HepG2 (cell line): ENCODE data around the gene TRIM8. TPM values are rescaled to one million over a fixed set of nuclear protein-coding genes. Genes with fewer than 3 reads are reported as not detected.

Source experiments
- CBX2 ChIP-seq, 2 experiments: fragments of 200-600 bp in 1 of 2; sonication (generic); formaldehyde crosslinking in 1 of 2; IDR thresholded peaks; 2 replicates each; pipeline versions ENCODE4 v1.7.0 to v1.8.1; 2018 to 2022; ENCODE audit warnings: low read depth in 2 of 2, low read length in 1 of 2, mild to moderate bottlenecking in 1 of 2, missing genetic modification reagents in 1 of 2
- ISL2 ChIP-seq: sonication (generic); formaldehyde crosslinking; IDR thresholded peaks from 2 replicates; pipeline ENCODE4 v1.5.0; 2020; ENCODE audit warnings: missing genetic modification reagents
- LCORL ChIP-seq, 2 experiments: fragments of 450-650 bp in 1 of 2; sonication (generic) in 1 of 2; formaldehyde crosslinking in 1 of 2; IDR thresholded peaks; 2 replicates each; pipeline versions ENCODE4 v1.5.0 to v1.6.1; 2017 to 2020; ENCODE audit warnings: antibody characterized with exemption in 1 of 2, missing genetic modification reagents in 1 of 2
- MBD4 ChIP-seq: IDR thresholded peaks from 2 replicates; pipeline ENCODE4 v1.6.1; 2012; ENCODE audit warnings: low read length, inconsistent platforms, borderline replicate concordance
- NR2F2 ChIP-seq: IDR thresholded peaks from 2 replicates; pipeline ENCODE4 v1.6.1; 2012; ENCODE audit warnings: low read depth, inconsistent platforms, borderline replicate concordance
- REXO4 ChIP-seq: sonication (generic); formaldehyde crosslinking; IDR thresholded peaks from 2 replicates; pipeline ENCODE4 v1.8.0; 2022; ENCODE audit warnings: missing genetic modification reagents, mild to moderate bottlenecking, borderline replicate concordance
- SP1 ChIP-seq, 2 experiments: fragments of 450-650 bp in 1 of 2; sonication (generic) in 1 of 2; formaldehyde crosslinking in 1 of 2; IDR thresholded peaks; 2 replicates each; pipeline versions ENCODE4 v1.4.0 to v1.6.1; 2016 to 2020; ENCODE audit warnings: missing genetic modification reagents in 1 of 2
- STAG1 ChIP-seq: sonication (generic); formaldehyde crosslinking; IDR thresholded peaks from 2 replicates; pipeline ENCODE4 v1.4.0; 2020; ENCODE audit warnings: missing genetic modification reagents
- TARDBP ChIP-seq: sonication (generic); formaldehyde crosslinking; IDR thresholded peaks from 2 replicates; pipeline ENCODE4 v1.8.0; 2022; ENCODE audit warnings: mild to moderate bottlenecking, missing genetic modification reagents
- ZNF101 ChIP-seq: sonication (generic); formaldehyde crosslinking; IDR thresholded peaks from 2 replicates; pipeline ENCODE4 v1.4.0; 2020; ENCODE audit warnings: mild to moderate bottlenecking, low read depth, missing genetic modification reagents, borderline replicate concordance
- ZNF501 ChIP-seq: sonication (generic); formaldehyde crosslinking; IDR thresholded peaks from 2 replicates; pipeline ENCODE4 v1.5.1; 2020; ENCODE audit warnings: mild to moderate bottlenecking, moderate library complexity, missing genetic modification reagents
- polyA plus RNA-seq, 8 experiments: library from polyadenylated mRNA; depleted of rRNA in 3 of 8; stranded (reverse) in 7 of 8; unstranded in 1 of 8; fragments of >200 nt; fragmentation: Illumina TruSeq in 4 of 8; extraction: Trizol in 4 of 8; gene quantifications; 2 replicates each; pipeline versions ENCODE4 v1.2.1 to v1.2.3, GENCODE V29; 2011 to 2016; ENCODE audit warnings: low read depth in 4 of 8, missing spikeins in 1 of 8, mixed read lengths in 1 of 8; ENCODE audit not compliant: insufficient read depth in 1 of 8
- total RNA-seq, 5 experiments: library from RNA; depleted of rRNA; stranded (reverse); fragments of >200 nt; fragmentation: Illumina TruSeq; extraction: Trizol; gene quantifications; 2 replicates each; pipeline ENCODE4 v1.2.3, GENCODE V29; 2016; ENCODE audit warnings: low read depth in 1 of 5
- TF ChIP-seq, protein P1 (sequence below): sonication (generic); formaldehyde crosslinking; IDR thresholded peaks from 2 replicates; pipeline ENCODE4 v1.9.0; 2021; ENCODE audit warnings: missing genetic modification reagents, mild to moderate bottlenecking, borderline replicate concordance
- TF ChIP-seq, protein P2 (sequence below): sonication (generic); formaldehyde crosslinking; IDR thresholded peaks from 2 replicates; pipeline ENCODE4 v1.4.0; 2020; ENCODE audit warnings: mild to moderate bottlenecking, low read depth, missing genetic modification reagents
- TF ChIP-seq, protein P3 (sequence below): sonication (generic); formaldehyde crosslinking; IDR thresholded peaks from 2 replicates; pipeline ENCODE4 v1.5.1; 2020; ENCODE audit warnings: missing genetic modification reagents, mild to moderate bottlenecking, borderline replicate concordance
- TF ChIP-seq, protein P4 (sequence below): sonication (generic); formaldehyde crosslinking; conservative IDR thresholded peaks from 2 replicates; pipeline ENCODE4 v1.4.0; 2020; ENCODE audit warnings: missing genetic modification reagents
- TF ChIP-seq, protein P5 (sequence below), 2 experiments: fragments of 450-650 bp in 1 of 2; sonication (generic) in 1 of 2; formaldehyde crosslinking; IDR thresholded peaks; 2 replicates each; pipeline versions ENCODE4 v1.5.0 to v1.8.0; 2020 to 2022; ENCODE audit warnings: mild to moderate bottlenecking in 1 of 2, missing genetic modification reagents in 1 of 2
- TF ChIP-seq, protein P6 (sequence below): sonication (generic); formaldehyde crosslinking; IDR thresholded peaks from 2 replicates; pipeline ENCODE4 v1.4.0; 2020; ENCODE audit warnings: mild to moderate bottlenecking, missing genetic modification reagents

TRIM8 gene
- total and polyA plus RNA-seq, 2 of the 13 experiments (the other 11 are each of a cell fraction or from before 2014, with no cell fraction given), result 38.9 to 66.5 TPM

DNA sequence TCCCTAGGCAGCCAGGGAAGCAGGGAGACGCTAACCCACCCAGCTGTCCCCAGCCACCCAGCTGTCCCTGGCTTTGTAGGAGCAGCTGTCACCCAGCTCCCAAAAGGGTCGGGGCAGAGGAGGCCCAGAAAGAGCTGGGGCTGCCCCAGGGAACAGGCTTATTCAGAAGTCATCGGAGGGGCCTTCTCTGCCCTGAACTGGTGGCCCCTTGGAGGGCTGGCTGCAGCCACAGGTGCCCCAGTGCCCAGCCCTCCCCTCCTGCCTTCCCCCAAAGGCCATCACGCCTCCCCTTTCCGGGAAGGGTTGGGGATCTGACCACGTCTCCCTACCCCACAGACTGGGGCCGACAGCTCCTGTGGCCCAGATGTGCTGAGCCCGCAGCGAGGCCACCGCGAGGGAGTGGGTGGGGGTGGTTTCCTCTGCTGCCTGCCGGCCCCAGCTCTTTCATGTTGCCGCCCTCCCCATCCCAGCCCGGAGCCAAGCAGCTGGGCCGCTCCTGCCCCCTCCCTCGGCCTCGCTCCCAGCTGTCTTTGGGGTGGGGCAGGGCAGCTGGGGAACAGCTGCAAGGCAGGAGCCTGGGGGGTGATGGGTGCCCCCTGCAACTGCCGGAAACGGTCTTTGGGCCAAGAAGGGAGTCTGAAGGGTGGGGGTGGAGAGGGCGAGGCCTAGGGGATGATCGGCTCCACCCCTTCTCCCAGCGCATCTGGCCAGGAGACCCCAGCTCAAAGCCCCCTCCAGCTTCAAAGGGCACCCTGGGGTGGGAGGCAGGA, 16.8 kb downstream of the TRIM8 start (continued):
- TF ChIP-seq, protein P1, sequence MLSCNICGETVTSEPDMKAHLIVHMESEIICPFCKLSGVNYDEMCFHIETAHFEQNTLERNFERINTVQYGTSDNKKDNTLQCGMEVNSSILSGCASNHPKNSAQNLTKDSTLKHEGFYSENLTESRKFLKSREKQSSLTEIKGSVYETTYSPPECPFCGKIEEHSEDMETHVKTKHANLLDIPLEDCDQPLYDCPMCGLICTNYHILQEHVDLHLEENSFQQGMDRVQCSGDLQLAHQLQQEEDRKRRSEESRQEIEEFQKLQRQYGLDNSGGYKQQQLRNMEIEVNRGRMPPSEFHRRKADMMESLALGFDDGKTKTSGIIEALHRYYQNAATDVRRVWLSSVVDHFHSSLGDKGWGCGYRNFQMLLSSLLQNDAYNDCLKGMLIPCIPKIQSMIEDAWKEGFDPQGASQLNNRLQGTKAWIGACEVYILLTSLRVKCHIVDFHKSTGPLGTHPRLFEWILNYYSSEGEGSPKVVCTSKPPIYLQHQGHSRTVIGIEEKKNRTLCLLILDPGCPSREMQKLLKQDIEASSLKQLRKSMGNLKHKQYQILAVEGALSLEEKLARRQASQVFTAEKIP (CRISPR knock-in tag), result no peak
- TF ChIP-seq CBX2 (IDR thresholded peaks at IDR 0.05; ENCODE audit: low read depth, low read length) (no peak), CBX2 (CRISPR knock-in tag; IDR thresholded peaks at IDR 0.05; ENCODE audit: low read depth) (no peak), REXO4 (CRISPR knock-in tag) (no peak), ZNF101 (CRISPR knock-in tag) (no peak), MBD4 (no peak), ISL2 (CRISPR knock-in tag) (peak; percentile 68), LCORL (IDR thresholded peaks at IDR 0.05) (no peak), LCORL (CRISPR knock-in tag; IDR thresholded peaks at IDR 0.05) (peak; percentile 93), NR2F2 (no peak), TARDBP (CRISPR knock-in tag) (peak; percentile 89), ZNF501 (CRISPR knock-in tag) (peak; percentile 75), SP1 (IDR thresholded peaks at IDR 0.05) (no peak), SP1 (CRISPR knock-in tag; IDR thresholded peaks at IDR 0.05) (peak; percentile 43; the same call in 1 of the 2 replicates), STAG1 (no peak)
- TF ChIP-seq, protein P2, sequence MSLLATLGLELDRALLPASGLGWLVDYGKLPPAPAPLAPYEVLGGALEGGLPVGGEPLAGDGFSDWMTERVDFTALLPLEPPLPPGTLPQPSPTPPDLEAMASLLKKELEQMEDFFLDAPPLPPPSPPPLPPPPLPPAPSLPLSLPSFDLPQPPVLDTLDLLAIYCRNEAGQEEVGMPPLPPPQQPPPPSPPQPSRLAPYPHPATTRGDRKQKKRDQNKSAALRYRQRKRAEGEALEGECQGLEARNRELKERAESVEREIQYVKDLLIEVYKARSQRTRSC (CRISPR knock-in tag), result no peak
- TF ChIP-seq, protein P3, sequence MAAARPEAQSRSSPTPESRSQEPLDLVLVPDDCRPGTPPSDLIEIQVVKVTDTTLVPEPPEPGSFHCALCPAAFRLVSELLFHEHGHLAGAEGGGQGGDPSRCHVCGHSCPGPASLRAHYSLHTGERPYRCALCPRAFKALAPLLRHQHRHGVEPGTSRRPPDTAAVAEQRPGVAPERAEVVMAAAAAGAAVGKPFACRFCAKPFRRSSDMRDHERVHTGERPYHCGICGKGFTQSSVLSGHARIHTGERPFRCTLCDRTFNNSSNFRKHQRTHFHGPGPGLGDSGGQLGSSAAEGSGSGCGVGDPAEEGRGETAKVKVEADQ, result no peak
- TF ChIP-seq, protein P4, sequence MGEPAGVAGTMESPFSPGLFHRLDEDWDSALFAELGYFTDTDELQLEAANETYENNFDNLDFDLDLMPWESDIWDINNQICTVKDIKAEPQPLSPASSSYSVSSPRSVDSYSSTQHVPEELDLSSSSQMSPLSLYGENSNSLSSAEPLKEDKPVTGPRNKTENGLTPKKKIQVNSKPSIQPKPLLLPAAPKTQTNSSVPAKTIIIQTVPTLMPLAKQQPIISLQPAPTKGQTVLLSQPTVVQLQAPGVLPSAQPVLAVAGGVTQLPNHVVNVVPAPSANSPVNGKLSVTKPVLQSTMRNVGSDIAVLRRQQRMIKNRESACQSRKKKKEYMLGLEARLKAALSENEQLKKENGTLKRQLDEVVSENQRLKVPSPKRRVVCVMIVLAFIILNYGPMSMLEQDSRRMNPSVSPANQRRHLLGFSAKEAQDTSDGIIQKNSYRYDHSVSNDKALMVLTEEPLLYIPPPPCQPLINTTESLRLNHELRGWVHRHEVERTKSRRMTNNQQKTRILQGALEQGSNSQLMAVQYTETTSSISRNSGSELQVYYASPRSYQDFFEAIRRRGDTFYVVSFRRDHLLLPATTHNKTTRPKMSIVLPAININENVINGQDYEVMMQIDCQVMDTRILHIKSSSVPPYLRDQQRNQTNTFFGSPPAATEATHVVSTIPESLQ (CRISPR knock-in tag), result no peak
- TF ChIP-seq, protein P5, sequence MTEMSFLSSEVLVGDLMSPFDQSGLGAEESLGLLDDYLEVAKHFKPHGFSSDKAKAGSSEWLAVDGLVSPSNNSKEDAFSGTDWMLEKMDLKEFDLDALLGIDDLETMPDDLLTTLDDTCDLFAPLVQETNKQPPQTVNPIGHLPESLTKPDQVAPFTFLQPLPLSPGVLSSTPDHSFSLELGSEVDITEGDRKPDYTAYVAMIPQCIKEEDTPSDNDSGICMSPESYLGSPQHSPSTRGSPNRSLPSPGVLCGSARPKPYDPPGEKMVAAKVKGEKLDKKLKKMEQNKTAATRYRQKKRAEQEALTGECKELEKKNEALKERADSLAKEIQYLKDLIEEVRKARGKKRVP (CRISPR knock-in tag; IDR thresholded peaks at IDR 0.05), result peak in 1 of 2 experiments; percentile 47; a peak in 1 of 4 replicates
- TF ChIP-seq, protein P6, sequence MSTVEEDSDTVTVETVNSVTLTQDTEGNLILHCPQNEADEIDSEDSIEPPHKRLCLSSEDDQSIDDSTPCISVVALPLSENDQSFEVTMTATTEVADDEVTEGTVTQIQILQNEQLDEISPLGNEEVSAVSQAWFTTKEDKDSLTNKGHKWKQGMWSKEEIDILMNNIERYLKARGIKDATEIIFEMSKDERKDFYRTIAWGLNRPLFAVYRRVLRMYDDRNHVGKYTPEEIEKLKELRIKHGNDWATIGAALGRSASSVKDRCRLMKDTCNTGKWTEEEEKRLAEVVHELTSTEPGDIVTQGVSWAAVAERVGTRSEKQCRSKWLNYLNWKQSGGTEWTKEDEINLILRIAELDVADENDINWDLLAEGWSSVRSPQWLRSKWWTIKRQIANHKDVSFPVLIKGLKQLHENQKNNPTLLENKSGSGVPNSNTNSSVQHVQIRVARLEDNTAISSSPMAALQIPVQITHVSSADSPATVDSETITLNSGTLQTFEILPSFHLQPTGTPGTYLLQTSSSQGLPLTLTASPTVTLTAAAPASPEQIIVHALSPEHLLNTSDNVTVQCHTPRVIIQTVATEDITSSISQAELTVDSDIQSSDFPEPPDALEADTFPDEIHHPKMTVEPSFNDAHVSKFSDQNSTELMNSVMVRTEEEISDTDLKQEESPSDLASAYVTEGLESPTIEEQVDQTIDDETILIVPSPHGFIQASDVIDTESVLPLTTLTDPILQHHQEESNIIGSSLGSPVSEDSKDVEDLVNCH (CRISPR knock-in tag), result no peak
